Trophoblast cell (in vitro differentiated cells and primary cell): ENCODE measurements around the gene BATF.

Experiments used
- DNase-seq, 2 donors: peaks; one replicate each; pipeline ENCODE4 v3.0.0-alpha.2; 2016
- H2AFZ ChIP-seq: 2 replicates; pipeline ENCODE4 v1.6.1; 2013; ENCODE audit warnings: low read length, moderate library complexity, mild to moderate bottlenecking; ENCODE audit not compliant: insufficient read depth, poor library complexity
- H2AK5ac ChIP-seq: 2 replicates; pipeline ENCODE4 v1.6.1; 2013; ENCODE audit warnings: mild to moderate bottlenecking, low read length
- H2BK120ac ChIP-seq: 2 replicates; pipeline ENCODE4 v1.6.1; 2013; ENCODE audit warnings: low read length, mild to moderate bottlenecking, moderate library complexity; ENCODE audit not compliant: insufficient read depth, poor library complexity
- H2BK12ac ChIP-seq: 2 replicates; pipeline ENCODE4 v1.6.1; 2013; ENCODE audit warnings: mild to moderate bottlenecking, low read length, moderate library complexity
- H2BK5ac ChIP-seq: 2 replicates; pipeline ENCODE4 v1.6.1; 2013; ENCODE audit warnings: low read length, low read depth, moderate library complexity, mild to moderate bottlenecking; ENCODE audit not compliant: poor library complexity
- H3K14ac ChIP-seq: 2 replicates; pipeline ENCODE4 v1.6.1; 2013; ENCODE audit warnings: mild to moderate bottlenecking, low read length
- H3K18ac ChIP-seq: 2 replicates; pipeline ENCODE4 v1.6.1; 2013; ENCODE audit warnings: mild to moderate bottlenecking, low read length
- H3K23ac ChIP-seq: 2 replicates; pipeline ENCODE4 v1.6.1; 2013; ENCODE audit warnings: low read length
- H3K27ac ChIP-seq: 2 replicates; pipeline ENCODE4 v1.5.1; 2013; ENCODE audit warnings: low read depth, mild to moderate bottlenecking, inconsistent platforms, low read length, moderate library complexity
- H3K27me3 ChIP-seq: 2 replicates; pipeline ENCODE4 v1.6.1; 2013; ENCODE audit warnings: inconsistent platforms, mild to moderate bottlenecking, low read length, moderate library complexity; ENCODE audit not compliant: insufficient read depth
- H3K36me3 ChIP-seq, 2 experiments: 1 replicate in 1 of 2; 2 replicates in 1 of 2; pipeline ENCODE4 v1.6.1; 2013; ENCODE audit warnings: low read length in 2 of 2, mild to moderate bottlenecking in 2 of 2, moderate library complexity in 1 of 2; ENCODE audit not compliant: insufficient read depth in 2 of 2, control insufficient read depth in 1 of 2
- H3K4ac ChIP-seq: 2 replicates; pipeline ENCODE4 v1.6.1; 2013; ENCODE audit warnings: low read depth, mild to moderate bottlenecking, low read length, moderate library complexity
- H3K4me1 ChIP-seq, 2 experiments: 1 replicate in 1 of 2; 2 replicates in 1 of 2; pipeline ENCODE4 v1.6.1; 2013; ENCODE audit warnings: low read length in 2 of 2, mild to moderate bottlenecking in 2 of 2, moderate library complexity in 1 of 2; ENCODE audit not compliant: insufficient read depth in 2 of 2, control insufficient read depth in 1 of 2
- H3K4me2 ChIP-seq: 2 replicates; pipeline ENCODE4 v1.6.1; 2013; ENCODE audit warnings: inconsistent platforms, mild to moderate bottlenecking, low read length, moderate library complexity
- H3K4me3 ChIP-seq: 2 replicates; pipeline ENCODE4 v1.5.1; 2013; ENCODE audit warnings: mild to moderate bottlenecking, low read depth, low read length, inconsistent platforms
- H3K79me1 ChIP-seq: one replicate; pipeline ENCODE4 v1.6.1; 2013; ENCODE audit warnings: low read length
- H3K79me2 ChIP-seq: 2 replicates; pipeline ENCODE4 v1.6.1; 2013; ENCODE audit warnings: low read length, mild to moderate bottlenecking; ENCODE audit not compliant: control insufficient read depth, insufficient read depth, poor library complexity
- H3K9ac ChIP-seq: 2 replicates; pipeline ENCODE4 v1.6.1; 2013; ENCODE audit warnings: mild to moderate bottlenecking, low read length
- H3K9me3 ChIP-seq: 2 replicates; pipeline ENCODE4 v1.6.1; 2013; ENCODE audit warnings: low read depth, mild to moderate bottlenecking, control low read depth, inconsistent platforms, low read length; ENCODE audit not compliant: insufficient read depth
- H4K12ac ChIP-seq: 2 replicates; pipeline ENCODE4 v1.6.1; 2013; ENCODE audit warnings: low read depth, mild to moderate bottlenecking, low read length, moderate library complexity
- H4K8ac ChIP-seq: 2 replicates; pipeline ENCODE4 v1.6.1; 2013; ENCODE audit warnings: low read depth, mild to moderate bottlenecking, low read length, moderate library complexity
- H4K91ac ChIP-seq: one replicate; pipeline ENCODE4 v1.6.1; 2013; ENCODE audit warnings: low read depth, mild to moderate bottlenecking, low read length, moderate library complexity
- WGBS: extraction: QIAGEN DNeasy Blood & Tissue Kit; methylation state at CpG from one replicate; pipeline ENCODE4 v1.1.7; 2013; ENCODE audit warnings: missing lambda C conversion rate; ENCODE audit not compliant: insufficient read length, insufficient coverage; ENCODE audit errors: extremely low coverage; 5-methylcytosine and 5-hydroxymethylcytosine counted together

Gene BATF

GRCh38 chr14:75578786-75579337 is 56.6 kb downstream of the BATF start:
- peak overlapping the region; percentile 48 for H4K8ac ChIP-seq
- peak; percentile 55 to 73 for DNase-seq
- H3K9ac ChIP-seq, result no peak overlapping the region
- H3K79me1 ChIP-seq, result peaks cover 5% of the 10 kb centered on the region
- peaks cover 10% of the 10 kb centered on the region in 2 experiments for H3K4me1 ChIP-seq
- no CpG with 5 or more reads among the region's 21 CpGs for WGBS
- peak overlapping the region; percentile 5 for H3K4ac ChIP-seq
- no peaks in the 10 kb centered on the region for H3K36me3 ChIP-seq
- H3K27ac ChIP-seq, result peak overlapping the region; percentile 70
- H3K4me3 ChIP-seq, result peak overlapping the region; percentile 75
- H2AK5ac ChIP-seq, result peak overlapping the region; percentile 9
- H4K12ac ChIP-seq, result peak overlapping the region; percentile 19
- H4K91ac ChIP-seq, result peak overlapping the region; percentile 21
- no peaks in the 10 kb centered on the region for H3K27me3 ChIP-seq
- no peak overlapping the region for H2BK12ac ChIP-seq
- H3K18ac ChIP-seq, result peak overlapping the region; percentile 26
- peak overlapping the region; percentile 3 for H2BK120ac ChIP-seq
- H2BK5ac ChIP-seq, result peak overlapping the region; percentile 25
- no peaks in the 10 kb centered on the region for H3K9me3 ChIP-seq
- no peak overlapping the region for H3K23ac ChIP-seq
- peaks cover 4% of the 10 kb centered on the region for H3K79me2 ChIP-seq
- H3K14ac ChIP-seq, result peak overlapping the region; percentile 45
- H3K4me2 ChIP-seq, result peak overlapping the region; percentile 99
- H2AFZ ChIP-seq, result peak overlapping the region; percentile 38

- H3K27me3 ChIP-seq, result no peaks in the 10 kb centered on the region
- H4K12ac ChIP-seq, result no peak overlapping the region
- H3K27ac ChIP-seq, result no peak overlapping the region
- H3K23ac ChIP-seq, result no peak overlapping the region
- peaks cover 4% of the 10 kb centered on the region for H3K79me2 ChIP-seq
- H4K91ac ChIP-seq, result no peak overlapping the region
- H2AK5ac ChIP-seq, result no peak overlapping the region
- peak overlapping the region; percentile 20 for H3K18ac ChIP-seq
- H3K4me3 ChIP-seq, result no peak overlapping the region
- peak overlapping the region; percentile 23 for H3K4ac ChIP-seq
- H2BK120ac ChIP-seq, result peak overlapping the region; percentile 12
- DNase-seq, result peak; percentile 30 to 43
- H3K4me1 ChIP-seq, result peaks cover 10% of the 10 kb centered on the region in 2 experiments
- H2BK12ac ChIP-seq, result no peak overlapping the region
- no peak overlapping the region for H2AFZ ChIP-seq
- H3K79me1 ChIP-seq, result peaks cover 5% of the 10 kb centered on the region
- peak overlapping the region; percentile 99 for H3K4me2 ChIP-seq
- no peak overlapping the region for H2BK5ac ChIP-seq
- H3K9ac ChIP-seq, result no peak overlapping the region
- no peaks in the 10 kb centered on the region for H3K36me3 ChIP-seq
- H3K9me3 ChIP-seq, result no peaks in the 10 kb centered on the region
- no CpG with 5 or more reads among the region's 13 CpGs for WGBS
- H4K8ac ChIP-seq, result peak overlapping the region; percentile 16
- peak overlapping the region; percentile 11 for H3K14ac ChIP-seq
These were observed 57.1 kb downstream of the BATF start for GRCh38 chr14:75579338-75579864.

- Histone ChIP-seq H3K79me1 (peaks cover 5% of the 10 kb centered on the region), H3K4ac (no peak overlapping the region), H3K14ac (no peak overlapping the region), H3K4me1 (peaks cover 10 to 12% of the 10 kb centered on the region in 2 experiments), H2BK12ac (no peak overlapping the region), H3K27me3 (no peaks in the 10 kb centered on the region), H2BK5ac (no peak overlapping the region), H4K91ac (no peak overlapping the region), H2AFZ (no peak overlapping the region), H4K8ac (no peak overlapping the region), H2AK5ac (no peak overlapping the region), H3K4me3 (no peak overlapping the region), H3K4me2 (peak overlapping the region; percentile 29), H3K18ac (no peak overlapping the region), H3K27ac (no peak overlapping the region), H3K36me3 (no peaks in the 10 kb centered on the region), H3K79me2 (peaks cover 4% of the 10 kb centered on the region), H3K9ac (no peak overlapping the region), H3K23ac (no peak overlapping the region), H4K12ac (no peak overlapping the region), H2BK120ac (no peak overlapping the region), H3K9me3 (no peaks in the 10 kb centered on the region)
- peak in 1 of 2 donors; percentile 38 for DNase-seq
- WGBS, result no CpG with 5 or more reads among the region's 3 CpGs
These were observed 57.6 kb downstream of the BATF start for GRCh38 chr14:75579882-75580281.

GRCh38 chr14:75587388-75587787 is 65.1 kb downstream of the BATF start:
- Histone ChIP-seq H3K9ac (no peak overlapping the region), H3K14ac (no peak overlapping the region), H4K91ac (no peak overlapping the region), H3K4ac (no peak overlapping the region), H3K18ac (no peak overlapping the region), H3K9me3 (peaks cover 9% of the 10 kb centered on the region), H3K79me1 (no peaks in the 10 kb centered on the region), H3K79me2 (no peaks in the 10 kb centered on the region), H2BK5ac (no peak overlapping the region), H3K27me3 (no peaks in the 10 kb centered on the region), H3K4me3 (no peak overlapping the region), H3K4me1 (peaks cover 0 to 2% of the 10 kb centered on the region in 2 experiments), H2AK5ac (no peak overlapping the region), H2BK12ac (no peak overlapping the region), H3K36me3 (peaks cover 2 to 5% of the 10 kb centered on the region in 2 experiments), H4K12ac (no peak overlapping the region), H2AFZ (no peak overlapping the region), H3K27ac (no peak overlapping the region), H4K8ac (no peak overlapping the region), H3K23ac (no peak overlapping the region), H2BK120ac (no peak overlapping the region), H3K4me2 (no peak overlapping the region)
- peak in 1 of 2 donors; percentile 46 for DNase-seq
